SK-N-SH (cell line): ENCODE results near the gene NPPB. TPM values are rescaled to one million over a fixed set of nuclear protein-coding genes. Genes with fewer than 3 reads are reported as not detected.

Source experiments
- CTCF ChIA-PET: fragments of 300-600, 350-600 bp; formaldehyde crosslinking; extraction: SDS; loops from one replicate; lab custom pipeline; 2021; lab: Yijun Ruan, JAX
- POLR2A ChIA-PET: fragments of 350-600 bp; sonication (Branson Sonifier 250); formaldehyde crosslinking; extraction: SDS; loops from one replicate; lab custom pipeline; 2020; ENCODE audit warnings: antibody characterized with exemption, inconsistent platforms; lab: Yijun Ruan, JAX
- DNase-seq: peaks from one replicate; pipeline ENCODE4 v3.0.0; 2012
- H2AFZ ChIP-seq: fragments of 200-600 bp; sonication (generic); 2 replicates; pipeline ENCODE4 v1.8.1; 2016; ENCODE audit warnings: antibody characterized with exemption, mild to moderate bottlenecking, low read depth
- H3F3A ChIP-seq: fragments of 200-600 bp; sonication (generic); replicated peaks from 2 replicates; pipeline ENCODE3; 2016; ENCODE audit warnings: antibody characterized with exemption, mild to moderate bottlenecking; ENCODE audit not compliant: insufficient read depth
- H3K27ac ChIP-seq, 2 experiments: fragments of 200-500 bp in 1 of 2; fragments of 200-600 bp in 1 of 2; sonication (Bioruptor generic) in 1 of 2; sonication (generic), shearing (Covaris generic) in 1 of 2; 2 replicates each; pipeline versions ENCODE4 v1.5.1 to v1.6.1; 2014 to 2016; ENCODE audit warnings: low read depth in 2 of 2, inconsistent platforms in 1 of 2, low read length in 1 of 2, mild to moderate bottlenecking in 1 of 2, mixed read lengths in 1 of 2
- H3K27me3 ChIP-seq: fragments of 200-600 bp; sonication (generic), shearing (Covaris generic); 2 replicates; pipeline ENCODE4 v1.6.1; 2016; ENCODE audit warnings: mixed run types; ENCODE audit not compliant: insufficient read depth
- H3K36me3 ChIP-seq, 2 experiments: fragments of 200-500 bp in 1 of 2; fragments of 200-600 bp in 1 of 2; sonication (Bioruptor generic) in 1 of 2; sonication (generic) in 1 of 2; replicated peaks in 1 of 2; 2 replicates each; pipeline versions ENCODE3 to v1.5.1; 2014 to 2016; ENCODE audit warnings: low read length in 1 of 2, mild to moderate bottlenecking in 1 of 2; ENCODE audit not compliant: insufficient read depth in 2 of 2, control insufficient read depth in 1 of 2
- H3K4me1 ChIP-seq, 2 experiments: fragments of 200-500 bp in 1 of 2; fragments of 200-600 bp in 1 of 2; sonication (Bioruptor generic) in 1 of 2; sonication (generic), shearing (Covaris generic) in 1 of 2; 2 replicates each; pipeline versions ENCODE4 v1.5.1 to v1.6.1; 2014 to 2016; ENCODE audit warnings: low read depth in 1 of 2, low read length in 1 of 2, mixed run types in 1 of 2; ENCODE audit not compliant: insufficient read depth in 2 of 2, control insufficient read depth in 1 of 2
- H3K4me2 ChIP-seq: fragments of 200-600 bp; sonication (generic), shearing (Covaris generic); 2 replicates; pipeline ENCODE4 v1.6.1; 2017; ENCODE audit warnings: mixed run types
- H3K4me3 ChIP-seq, 2 experiments: fragments of 200-500 bp in 1 of 2; fragments of 200-600 bp in 1 of 2; sonication (Bioruptor generic) in 1 of 2; sonication (generic), shearing (Covaris generic) in 1 of 2; 2 replicates each; pipeline versions ENCODE4 v1.5.1 to v1.8.1; 2014 to 2016; ENCODE audit warnings: low read depth in 2 of 2, inconsistent platforms in 1 of 2, low read length in 1 of 2, mild to moderate bottlenecking in 1 of 2, mixed read lengths in 1 of 2, moderate library complexity in 1 of 2
- H3K79me2 ChIP-seq: fragments of 200-600 bp; sonication (generic); 2 replicates; pipeline ENCODE4 v1.8.1; 2017; ENCODE audit warnings: mild to moderate bottlenecking; ENCODE audit not compliant: insufficient read depth
- H3K9ac ChIP-seq: fragments of 200-600 bp; sonication (generic); 2 replicates; pipeline ENCODE4 v1.6.1; 2017; ENCODE audit warnings: mixed run types
- H3K9me2 ChIP-seq: fragments of 200-600 bp; sonication (generic); 2 replicates; pipeline ENCODE4 v1.6.1; 2017; ENCODE audit warnings: mixed run types
- H3K9me3 ChIP-seq: fragments of 200-600 bp; sonication (generic); 2 replicates; pipeline ENCODE4 v1.6.1; 2017; ENCODE audit warnings: mixed run types, mild to moderate bottlenecking, moderate library complexity
- H4K20me1 ChIP-seq: fragments of 200-600 bp; sonication (generic); 2 replicates; pipeline ENCODE4 v1.6.1; 2017; ENCODE audit warnings: mild to moderate bottlenecking, mixed run types; ENCODE audit not compliant: insufficient read depth
- CHD2 ChIP-seq: fragments of 150-350 bp; IDR thresholded peaks from 2 replicates; pipeline ENCODE4 v1.6.1; 2018; ENCODE audit warnings: low read length; ENCODE audit not compliant: partially characterized antibody
- EZH2phosphoT487 ChIP-seq: fragments of 200-600 bp; sonication (generic); IDR thresholded peaks from 2 replicates; pipeline ENCODE4 v1.6.1; 2017; ENCODE audit warnings: low read depth, mixed run types, mild to moderate bottlenecking, antibody characterized with exemption, moderate library complexity, borderline replicate concordance
- FOSL2 ChIP-seq: IDR thresholded peaks from 2 replicates; pipeline ENCODE4 v1.4.0; 2012; ENCODE audit warnings: low read depth, mild to moderate bottlenecking, moderate library complexity, borderline replicate concordance
- FOXM1 ChIP-seq: IDR thresholded peaks from 2 replicates; pipeline ENCODE4 v1.4.0; 2012; ENCODE audit warnings: low read depth, mild to moderate bottlenecking
- GABPA ChIP-seq: IDR thresholded peaks from 2 replicates; pipeline ENCODE4 v1.4.0; 2012; ENCODE audit warnings: low read depth, mild to moderate bottlenecking
- GATA2 ChIP-seq: sonication (generic); formaldehyde crosslinking; IDR thresholded peaks from 2 replicates; pipeline ENCODE4 v1.5.0; 2020; ENCODE audit warnings: mild to moderate bottlenecking, missing genetic modification reagents
- MAX ChIP-seq: IDR thresholded peaks from 2 replicates; pipeline ENCODE4 v1.4.0; 2012; ENCODE audit warnings: low read depth
- NFIC ChIP-seq: IDR thresholded peaks from 2 replicates; pipeline ENCODE4 v1.4.0; 2012; ENCODE audit warnings: borderline replicate concordance
- PBX3 ChIP-seq: IDR thresholded peaks from 2 replicates; pipeline ENCODE4; 2012
- RAD21 ChIP-seq: IDR thresholded peaks from 2 replicates; pipeline ENCODE4 v1.6.1; 2012; ENCODE audit warnings: mild to moderate bottlenecking, low read length
- REST ChIP-seq: IDR thresholded peaks from 2 replicates; pipeline ENCODE4 v1.6.1; 2012; ENCODE audit warnings: mild to moderate bottlenecking, low read depth, low read length, moderate library complexity
- RXRA ChIP-seq: IDR thresholded peaks from 2 replicates; pipeline ENCODE4 v1.4.0; 2012; ENCODE audit warnings: low read depth, mild to moderate bottlenecking, borderline replicate concordance
- SIN3A ChIP-seq: IDR thresholded peaks from 2 replicates; pipeline ENCODE4 v1.6.1; 2012; ENCODE audit warnings: low read depth, mild to moderate bottlenecking, low read length, moderate library complexity, borderline replicate concordance
- YY1 ChIP-seq: IDR thresholded peaks from 2 replicates; pipeline ENCODE4 v1.4.0; 2012; ENCODE audit warnings: low read depth, mild to moderate bottlenecking
- WGBS: methylation state at CpG from one replicate; pipeline ENCODE4 v1.1.6; 2017; ENCODE audit warnings: low lambda C conversion rate; 5-methylcytosine and 5-hydroxymethylcytosine counted together
- polyA plus RNA-seq, 3 experiments: library from polyadenylated mRNA; depleted of rRNA; stranded (reverse); fragments of >200 nt; gene quantifications; 2 replicates each; pipeline ENCODE4 v1.2.3, GENCODE V29; 2012

NPPB gene
- polyA plus RNA-seq, 1 of the 3 experiments (the other 2 are of a cell fraction), result 0.85 TPM

GRCh38 chr1:11836955-11837766 is 21.6 kb downstream of the NPPB start:
- 91% methylated on average over 30 of the region's 36 CpGs for WGBS

GRCh38 chr1:11835441-11836225 is 23.1 kb downstream of the NPPB start:
- Histone ChIP-seq H3K27me3 (no peaks in the 10 kb centered on the region), H3K9ac (no peak overlapping the region), H3K4me3 (no peak overlapping the region), H3K79me2 (no peaks in the 10 kb centered on the region), H3F3A (no peaks in the 10 kb centered on the region), H3K27ac (no peak overlapping the region), H3K4me2 (no peak overlapping the region), H3K4me1 (peaks cover 0 to under 1% of the 10 kb centered on the region in 2 experiments; a peak in 2 of 4 replicates), H3K36me3 (peaks cover 35 to 80% of the 10 kb centered on the region in 2 experiments), H3K9me2 (no peaks in the 10 kb centered on the region), H2AFZ (no peak overlapping the region), H4K20me1 (peaks cover 4% of the 10 kb centered on the region; the same call in 1 of the 2 replicates), H3K9me3 (no peaks in the 10 kb centered on the region)
- POLR2A ChIA-PET, result interaction anchor here (1.7 kb wide), 1 partner anchor 72 kb away, joined by 6 read pairs; no protein-coding TSS in a partner anchor
- CTCF ChIA-PET, result interaction anchor here (1.2 to 15.4 kb wide), 3 partner anchors 29 to 132 kb away, joined by 3 to 316 read pairs (median 7); partner anchors contain the start of genes CLCN6 and MTHFR
- DNase-seq, result no peak
- TF ChIP-seq MAX (no peak), YY1 (no peak), REST (no peak), CHD2 (no peak), NFIC (no peak), RAD21 (no peak), FOXM1 (no peak), PBX3 (no peak), RXRA (no peak), GATA2 (CRISPR knock-in tag) (no peak), SIN3A (no peak), FOSL2 (no peak)
- WGBS, result 96% methylated on average over 27 of the region's 28 CpGs

More at GRCh38 chr1:11836955-11837766, 21.6 kb downstream of the NPPB start:
- H3K9me2 ChIP-seq, result no peaks in the 10 kb centered on the region
- H3F3A ChIP-seq, result no peaks in the 10 kb centered on the region
- no peak for TF ChIP-seq EZH2phosphoT487
- TF ChIP-seq GABPA, result no peak
- H2AFZ ChIP-seq, result no peak overlapping the region
- no peaks in the 10 kb centered on the region for H3K79me2 ChIP-seq
- no peak overlapping the region for H3K4me3 ChIP-seq
- no peak for DNase-seq
- H4K20me1 ChIP-seq, result peaks cover 4% of the 10 kb centered on the region; the same call in 1 of the 2 replicates
- no peak overlapping the region for H3K27ac ChIP-seq
- H3K4me1 ChIP-seq, result peaks cover 0 to 16% of the 10 kb centered on the region in 2 experiments; a peak in 2 of 4 replicates
- H3K27me3 ChIP-seq, result no peaks in the 10 kb centered on the region
- peaks cover 43 to 89% of the 10 kb centered on the region in 2 experiments for H3K36me3 ChIP-seq
- no peaks in the 10 kb centered on the region for H3K9me3 ChIP-seq
- no peak overlapping the region for H3K9ac ChIP-seq
- H3K4me2 ChIP-seq, result no peak overlapping the region
- POLR2A ChIA-PET, result interaction anchor here (2.8 kb wide), 1 partner anchor 71 kb away, joined by 17 read pairs; no protein-coding TSS in a partner anchor
- CTCF ChIA-PET, result interaction anchor here (1.1 to 15.4 kb wide), 12 partner anchors 8 to 288 kb away, joined by 4 to 316 read pairs (median 10); partner anchors contain the start of genes CLCN6, MTHFR and NPPA
